ENCODE data around the gene SLC38A10.

Gene SLC38A10

GRCh38 chr17:81273698-81274470, 21.2 kb downstream of the SLC38A10 start:
- DNase-seq, result no peak

GRCh38 chr17:81272616-81273015, 22.5 kb downstream of the SLC38A10 start:
- DNase-seq, result peak; percentile 64

- DNase-seq, result no peak
Measured at GRCh38 chr17:81271226-81271625, 23.9 kb downstream of the SLC38A10 start.

- DNase-seq, result no peak
Measured at GRCh38 chr17:81270279-81270678, 24.8 kb downstream of the SLC38A10 start.

- no peak for DNase-seq
Measured at GRCh38 chr17:81267390-81268067, 27.6 kb downstream of the SLC38A10 start.

- DNase-seq, result no peak
Measured at GRCh38 chr17:81265576-81265975, 29.5 kb downstream of the SLC38A10 start.

- DNase-seq, result no peak
Measured at GRCh38 chr17:81264640-81265039, 30.5 kb downstream of the SLC38A10 start.

- no peak for DNase-seq
Measured at GRCh38 chr17:81263371-81264181, 31.5 kb downstream of the SLC38A10 start.

GRCh38 chr17:81261582-81262336, 33.3 kb downstream of the SLC38A10 start:
- no peak for DNase-seq

GRCh38 chr17:81261096-81261495, 34.0 kb downstream of the SLC38A10 start:
- no peak for DNase-seq

GRCh38 chr17:81260641-81261040, 34.5 kb downstream of the SLC38A10 start:
- no peak for DNase-seq

GRCh38 chr17:81260171-81260570, 34.9 kb downstream of the SLC38A10 start:
- no peak for DNase-seq

- no peak for DNase-seq
Measured at GRCh38 chr17:81259058-81259605, 36.0 kb downstream of the SLC38A10 start.

GRCh38 chr17:81258292-81258691, 36.8 kb downstream of the SLC38A10 start:
- no peak for DNase-seq

- DNase-seq, result no peak
Measured at GRCh38 chr17:81257533-81257932, 37.6 kb downstream of the SLC38A10 start.

GRCh38 chr17:81256616-81257015, 38.5 kb downstream of the SLC38A10 start:
- DNase-seq, result no peak

- peak; percentile 87 for DNase-seq
Measured at GRCh38 chr17:81254955-81255717, 40.0 kb downstream of the SLC38A10 start.

GRCh38 chr17:81253358-81254131, 41.6 kb downstream of the SLC38A10 start:
- no peak for DNase-seq

- no peak for DNase-seq
Measured at GRCh38 chr17:81252987-81253329, 42.1 kb downstream of the SLC38A10 start.

- no peak for DNase-seq
Measured at GRCh38 chr17:81252326-81252986, 42.7 kb downstream of the SLC38A10 start.
